ENCODE results near the gene FAM89A. TPM values are rescaled to one million over a fixed set of nuclear protein-coding genes. Genes with fewer than 3 reads are reported as not detected.

The FAM89A gene
- total and polyA plus RNA-seq, 2 donors (not counting 3 experiments of a cell fraction or from before 2014, with no cell fraction given) = 21.0 to 24.0 TPM

- POLR2A ChIA-PET = no interaction called here
- Histone ChIP-seq H2AFZ (ENCODE audit: low read depth, low read length) (no peak overlapping the region), H3K4me3 (replicated peaks in 1 of 3; ENCODE audit: insufficient read depth in 1 of 3, low read depth in 1 of 3, low read length in 3 of 3) (no peak overlapping the region), H4K20me1 (replicated peaks; ENCODE audit: control insufficient read depth, extremely low read depth, insufficient read depth, low read length) (no peaks in the 10 kb centered on the region), H3K27me3 (ENCODE audit: control insufficient read depth in 2 of 2, insufficient read depth in 2 of 2, low read length in 2 of 2) (no peaks in the 10 kb centered on the region), H3K4me2 (ENCODE audit: insufficient read depth, low read length) (no peak overlapping the region), H3K9me1 (replicated peaks; ENCODE audit: control insufficient read depth, extremely low read depth, insufficient read depth, low read length) (no peaks in the 10 kb centered on the region), H3K79me2 (ENCODE audit: control insufficient read depth, insufficient read depth, low read length) (no peaks in the 10 kb centered on the region), H3K9me3 (replicated peaks; ENCODE audit: control insufficient read depth, insufficient read depth, low read length) (no peaks in the 10 kb centered on the region), H3K27ac (ENCODE audit: insufficient read depth, low read depth, low read length) (no peak overlapping the region), H3K36me3 (ENCODE audit: control insufficient read depth in 2 of 2, extremely low read depth in 1 of 2, insufficient read depth in 2 of 2, low read length in 2 of 2) (no peaks in the 10 kb centered on the region), H3K9ac (replicated peaks; ENCODE audit: extremely low read depth, insufficient read depth, low read length) (no peak overlapping the region), H3K4me1 (ENCODE audit: control insufficient read depth, extremely low read depth, insufficient read depth, low read length) (no peaks in the 10 kb centered on the region)
- BruUV-seq (replicated peaks) = no TSS peak
- intact Hi-C loops (cut with micrococcal nuclease) (no loop called here), dilution Hi-C loops (cut with MboI; ENCODE audit: extremely low pct_ligation_motif_present, low sequenced_read_pairs) (no loop called here)
- DNase-seq (ENCODE audit: low read depth, low spot score) (no peak), FAIRE-seq (no peak)
- CTCF ChIA-PET = interaction anchor here (1.2 to 1.4 kb wide), 2 partner anchors 9 to 15 kb away, joined by 3 to 4 read pairs; no protein-coding TSS in a partner anchor
- TF ChIP-seq JUN (IDR thresholded peaks at IDR 0.05; ENCODE audit: borderline replicate concordance, insufficient read depth, insufficient read length, low read depth) (no peak), GATA2 (IDR thresholded peaks at IDR 0.05; ENCODE audit: insufficient read depth, insufficient read length, low read depth, low read length) (no peak), FOS (IDR thresholded peaks at IDR 0.05; ENCODE audit: borderline replicate concordance, insufficient read depth, low read length) (no peak)
These were observed 26.6 kb downstream of the FAM89A start for GRCh38 chr1:231013391-231014015.

- no peak overlapping the region for H3K4me2 ChIP-seq (ENCODE audit: insufficient read depth, low read length)
- no peak for FAIRE-seq
- H3K4me3 ChIP-seq (replicated peaks in 1 of 3; ENCODE audit: insufficient read depth in 1 of 3, low read depth in 1 of 3, low read length in 3 of 3) = no peak overlapping the region
- TF ChIP-seq MYC (IDR thresholded peaks at IDR 0.05; ENCODE audit: low read depth, low read length) (no peak), CTCF (IDR thresholded peaks at IDR 0.05; ENCODE audit: extremely low read depth in 1 of 2, insufficient read depth in 1 of 2, low read depth in 1 of 2, low read length in 2 of 2) (no peak), EZH2 (IDR thresholded peaks at IDR 0.05; ENCODE audit: borderline replicate concordance, low read depth, low read length, severe bottlenecking) (no peak)
- dilution Hi-C loops (cut with MboI; ENCODE audit: extremely low pct_ligation_motif_present, low sequenced_read_pairs) (no loop called here), intact Hi-C loops (cut with micrococcal nuclease) (no loop called here)
- no peaks in the 10 kb centered on the region for H3K4me1 ChIP-seq (ENCODE audit: control insufficient read depth, extremely low read depth, insufficient read depth, low read length)
- H3K9ac ChIP-seq (replicated peaks; ENCODE audit: extremely low read depth, insufficient read depth, low read length) = no peak overlapping the region
- no peaks in the 10 kb centered on the region for H3K79me2 ChIP-seq (ENCODE audit: control insufficient read depth, insufficient read depth, low read length)
- ChIA-PET POLR2A (no interaction called here), CTCF (no interaction called here)
- H3K9me1 ChIP-seq (replicated peaks; ENCODE audit: control insufficient read depth, extremely low read depth, insufficient read depth, low read length) = no peaks in the 10 kb centered on the region
- BruUV-seq (replicated peaks) = no TSS peak
- DNase-seq (ENCODE audit: low read depth, low spot score) = no peak
- H3K36me3 ChIP-seq (ENCODE audit: control insufficient read depth in 2 of 2, extremely low read depth in 1 of 2, insufficient read depth in 2 of 2, low read length in 2 of 2) = no peaks in the 10 kb centered on the region
- H3K27me3 ChIP-seq (ENCODE audit: control insufficient read depth in 2 of 2, insufficient read depth in 2 of 2, low read length in 2 of 2) = no peaks in the 10 kb centered on the region
- H3K27ac ChIP-seq (ENCODE audit: insufficient read depth, low read depth, low read length) = no peak overlapping the region
- H3K9me3 ChIP-seq (replicated peaks; ENCODE audit: control insufficient read depth, insufficient read depth, low read length) = no peaks in the 10 kb centered on the region
- H4K20me1 ChIP-seq (replicated peaks; ENCODE audit: control insufficient read depth, extremely low read depth, insufficient read depth, low read length) = no peaks in the 10 kb centered on the region
- no peak overlapping the region for H2AFZ ChIP-seq (ENCODE audit: low read depth, low read length)
These were observed 28.1 kb downstream of the FAM89A start for GRCh38 chr1:231011963-231012362.

Data from endothelial cell of umbilical vein (primary cell).